Suprapubic skin (tissue), 4 donors: ENCODE data around the gene ADAMTS2.

Experiments
- POLR2A ChIP-seq, 2 donors: fragments of 450-650 bp; IDR thresholded peaks; one replicate each; pipeline ENCODE4 v1.6.1; 2017; ENCODE audit warnings: antibody characterized with exemption in 2 of 2, mild to moderate bottlenecking in 2 of 2, moderate library complexity in 2 of 2
- POLR2AphosphoS5 ChIP-seq, 3 donors: sonication (generic); formaldehyde crosslinking; IDR thresholded peaks; one replicate each; pipeline ENCODE4 v1.6.1; 2017; ENCODE audit warnings: antibody characterized with exemption in 3 of 3
- TF ChIP-seq, protein P1 (sequence below), 2 donors: fragments of 200-600 bp in 1 of 2; fragments of 450-650 bp in 1 of 2; sonication (generic) in 1 of 2; IDR thresholded peaks; one replicate each; pipeline ENCODE4 v1.5.1; 2016 to 2019; ENCODE audit warnings: antibody characterized with exemption in 2 of 2, mild to moderate bottlenecking in 1 of 2, moderate library complexity in 1 of 2

DNA sequence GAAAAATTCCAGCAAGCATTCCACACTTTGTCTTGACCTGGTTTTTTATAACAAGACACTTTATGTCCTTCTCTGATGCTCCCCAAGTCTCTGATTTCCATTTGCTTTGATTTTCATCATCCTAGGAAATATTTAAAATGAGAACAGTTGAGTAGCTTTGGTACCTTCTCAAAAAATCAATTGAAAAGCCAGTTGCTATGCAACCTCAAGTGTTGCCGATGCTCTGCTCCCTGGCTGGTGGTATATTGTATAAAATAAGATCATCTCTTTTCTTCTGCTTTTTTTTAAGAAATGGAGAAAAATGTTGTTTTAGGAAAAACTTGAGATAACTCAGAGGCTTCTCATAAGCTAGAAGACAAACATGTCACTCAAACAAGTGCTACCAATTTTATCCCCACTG is 175.4 kb downstream of the ADAMTS2 start:
- no peak for TF ChIP-seq POLR2A (IDR thresholded peaks at IDR 0.05)
- TF ChIP-seq, protein P1, sequence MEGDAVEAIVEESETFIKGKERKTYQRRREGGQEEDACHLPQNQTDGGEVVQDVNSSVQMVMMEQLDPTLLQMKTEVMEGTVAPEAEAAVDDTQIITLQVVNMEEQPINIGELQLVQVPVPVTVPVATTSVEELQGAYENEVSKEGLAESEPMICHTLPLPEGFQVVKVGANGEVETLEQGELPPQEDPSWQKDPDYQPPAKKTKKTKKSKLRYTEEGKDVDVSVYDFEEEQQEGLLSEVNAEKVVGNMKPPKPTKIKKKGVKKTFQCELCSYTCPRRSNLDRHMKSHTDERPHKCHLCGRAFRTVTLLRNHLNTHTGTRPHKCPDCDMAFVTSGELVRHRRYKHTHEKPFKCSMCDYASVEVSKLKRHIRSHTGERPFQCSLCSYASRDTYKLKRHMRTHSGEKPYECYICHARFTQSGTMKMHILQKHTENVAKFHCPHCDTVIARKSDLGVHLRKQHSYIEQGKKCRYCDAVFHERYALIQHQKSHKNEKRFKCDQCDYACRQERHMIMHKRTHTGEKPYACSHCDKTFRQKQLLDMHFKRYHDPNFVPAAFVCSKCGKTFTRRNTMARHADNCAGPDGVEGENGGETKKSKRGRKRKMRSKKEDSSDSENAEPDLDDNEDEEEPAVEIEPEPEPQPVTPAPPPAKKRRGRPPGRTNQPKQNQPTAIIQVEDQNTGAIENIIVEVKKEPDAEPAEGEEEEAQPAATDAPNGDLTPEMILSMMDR (IDR thresholded peaks at IDR 0.05): no peak
- TF ChIP-seq POLR2AphosphoS5 (IDR thresholded peaks at IDR 0.05): no peak
